Endothelial cell of coronary artery (primary cell): ENCODE measurements around the gene PPL. TPM values are rescaled to one million over a fixed set of nuclear protein-coding genes. Genes with fewer than 3 reads are reported as not detected.

Experiments used
- total RNA-seq: library from RNA; depleted of rRNA; stranded (reverse); fragments of >200 nt; gene quantifications from 2 replicates; pipeline ENCODE4 v1.2.3, GENCODE V29; 2014

The PPL gene, protein sequence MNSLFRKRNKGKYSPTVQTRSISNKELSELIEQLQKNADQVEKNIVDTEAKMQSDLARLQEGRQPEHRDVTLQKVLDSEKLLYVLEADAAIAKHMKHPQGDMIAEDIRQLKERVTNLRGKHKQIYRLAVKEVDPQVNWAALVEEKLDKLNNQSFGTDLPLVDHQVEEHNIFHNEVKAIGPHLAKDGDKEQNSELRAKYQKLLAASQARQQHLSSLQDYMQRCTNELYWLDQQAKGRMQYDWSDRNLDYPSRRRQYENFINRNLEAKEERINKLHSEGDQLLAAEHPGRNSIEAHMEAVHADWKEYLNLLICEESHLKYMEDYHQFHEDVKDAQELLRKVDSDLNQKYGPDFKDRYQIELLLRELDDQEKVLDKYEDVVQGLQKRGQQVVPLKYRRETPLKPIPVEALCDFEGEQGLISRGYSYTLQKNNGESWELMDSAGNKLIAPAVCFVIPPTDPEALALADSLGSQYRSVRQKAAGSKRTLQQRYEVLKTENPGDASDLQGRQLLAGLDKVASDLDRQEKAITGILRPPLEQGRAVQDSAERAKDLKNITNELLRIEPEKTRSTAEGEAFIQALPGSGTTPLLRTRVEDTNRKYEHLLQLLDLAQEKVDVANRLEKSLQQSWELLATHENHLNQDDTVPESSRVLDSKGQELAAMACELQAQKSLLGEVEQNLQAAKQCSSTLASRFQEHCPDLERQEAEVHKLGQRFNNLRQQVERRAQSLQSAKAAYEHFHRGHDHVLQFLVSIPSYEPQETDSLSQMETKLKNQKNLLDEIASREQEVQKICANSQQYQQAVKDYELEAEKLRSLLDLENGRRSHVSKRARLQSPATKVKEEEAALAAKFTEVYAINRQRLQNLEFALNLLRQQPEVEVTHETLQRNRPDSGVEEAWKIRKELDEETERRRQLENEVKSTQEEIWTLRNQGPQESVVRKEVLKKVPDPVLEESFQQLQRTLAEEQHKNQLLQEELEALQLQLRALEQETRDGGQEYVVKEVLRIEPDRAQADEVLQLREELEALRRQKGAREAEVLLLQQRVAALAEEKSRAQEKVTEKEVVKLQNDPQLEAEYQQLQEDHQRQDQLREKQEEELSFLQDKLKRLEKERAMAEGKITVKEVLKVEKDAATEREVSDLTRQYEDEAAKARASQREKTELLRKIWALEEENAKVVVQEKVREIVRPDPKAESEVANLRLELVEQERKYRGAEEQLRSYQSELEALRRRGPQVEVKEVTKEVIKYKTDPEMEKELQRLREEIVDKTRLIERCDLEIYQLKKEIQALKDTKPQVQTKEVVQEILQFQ (N-terminal part only)
- total RNA-seq: 0.18 and 1.0 TPM in 2 replicates

DNA sequence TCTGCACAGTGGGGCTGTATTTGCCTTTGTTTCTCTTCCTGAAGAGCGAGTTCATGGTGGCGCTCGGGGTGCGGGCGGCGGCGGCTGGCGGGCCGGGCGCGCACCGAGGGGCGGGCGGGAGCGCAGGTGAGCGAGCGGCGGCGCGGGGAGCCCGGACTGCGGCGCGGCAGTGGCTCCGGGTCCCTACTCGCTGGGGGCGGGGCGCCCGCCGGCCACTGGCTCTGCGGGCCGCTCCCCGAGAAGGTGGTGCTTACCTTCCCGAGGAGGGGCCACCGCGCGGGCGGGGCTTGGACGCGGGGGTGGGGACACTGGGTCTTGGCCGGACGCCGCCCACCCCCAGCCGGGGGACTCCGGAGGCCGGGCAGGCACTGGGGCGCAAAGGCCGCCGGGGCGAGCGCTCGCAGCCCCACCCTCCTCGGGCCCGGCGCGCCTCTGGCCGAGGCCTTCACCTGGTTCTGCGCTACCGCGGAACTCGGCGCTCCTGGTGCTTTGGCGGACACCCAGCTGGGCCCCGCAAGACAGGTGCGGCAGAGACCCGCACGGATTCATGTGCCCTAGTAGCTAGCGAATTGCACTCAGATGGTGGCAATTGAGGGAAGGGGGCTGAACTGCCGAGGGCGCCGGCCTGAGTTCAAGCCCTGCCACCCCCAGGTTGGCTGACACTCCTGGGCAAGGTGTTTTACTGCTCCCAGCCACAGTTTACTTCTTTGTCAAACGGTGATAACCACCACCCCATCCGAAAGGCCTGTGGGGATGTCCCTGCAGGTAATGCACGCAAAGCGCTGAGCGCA lies at the start of gene PPL:
TSS of gene PPL (minus strand) at position 158 of the 791 bp plus-strand sequence. CDS start at position 55, 103 bp downstream.

DNA sequence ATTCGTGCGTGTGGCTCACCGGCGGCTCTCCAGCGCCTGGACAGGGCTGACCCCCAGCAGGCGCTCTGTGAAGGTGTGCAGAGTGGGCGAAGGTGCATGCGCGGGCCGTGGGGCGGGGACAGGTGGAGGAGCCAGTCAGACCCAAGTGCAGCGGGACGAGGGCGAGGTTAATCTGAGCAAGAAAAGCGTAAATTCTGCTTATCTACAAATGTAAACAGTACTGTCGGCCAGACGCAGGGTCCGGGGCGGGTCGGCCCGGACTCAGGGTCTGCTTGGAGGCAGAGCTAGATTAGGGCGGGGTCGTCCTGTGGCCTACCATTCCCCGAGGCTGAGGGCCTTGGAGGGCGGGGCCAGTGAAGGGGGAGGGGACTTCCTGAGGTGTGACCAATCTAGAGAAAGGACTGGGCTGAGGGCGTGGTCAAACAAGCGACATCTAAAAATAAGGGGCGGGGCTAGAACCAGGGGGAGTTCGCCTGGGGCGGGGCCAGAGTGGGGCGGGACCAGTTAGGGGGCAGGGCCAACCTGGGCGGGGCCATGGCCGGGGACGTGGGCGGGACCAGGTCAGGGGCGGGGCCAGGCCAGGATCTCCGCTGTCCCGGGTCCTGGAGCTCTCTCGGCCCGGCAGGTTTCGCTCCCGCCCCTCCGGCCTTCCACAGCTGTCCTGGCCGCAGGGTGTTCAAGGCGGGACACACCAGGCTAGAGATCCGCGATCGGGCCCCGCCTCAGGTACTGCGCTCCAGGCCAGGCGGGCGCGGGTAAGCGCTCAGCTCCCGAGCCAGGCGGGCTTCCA lies 21.0 kb upstream of the PPL start, which contains the start of gene SEC14L5:
TSS of gene SEC14L5 (plus strand) at position 611 of the 790 bp plus-strand sequence. CDS start 994 bp downstream, outside the sequence.

DNA sequence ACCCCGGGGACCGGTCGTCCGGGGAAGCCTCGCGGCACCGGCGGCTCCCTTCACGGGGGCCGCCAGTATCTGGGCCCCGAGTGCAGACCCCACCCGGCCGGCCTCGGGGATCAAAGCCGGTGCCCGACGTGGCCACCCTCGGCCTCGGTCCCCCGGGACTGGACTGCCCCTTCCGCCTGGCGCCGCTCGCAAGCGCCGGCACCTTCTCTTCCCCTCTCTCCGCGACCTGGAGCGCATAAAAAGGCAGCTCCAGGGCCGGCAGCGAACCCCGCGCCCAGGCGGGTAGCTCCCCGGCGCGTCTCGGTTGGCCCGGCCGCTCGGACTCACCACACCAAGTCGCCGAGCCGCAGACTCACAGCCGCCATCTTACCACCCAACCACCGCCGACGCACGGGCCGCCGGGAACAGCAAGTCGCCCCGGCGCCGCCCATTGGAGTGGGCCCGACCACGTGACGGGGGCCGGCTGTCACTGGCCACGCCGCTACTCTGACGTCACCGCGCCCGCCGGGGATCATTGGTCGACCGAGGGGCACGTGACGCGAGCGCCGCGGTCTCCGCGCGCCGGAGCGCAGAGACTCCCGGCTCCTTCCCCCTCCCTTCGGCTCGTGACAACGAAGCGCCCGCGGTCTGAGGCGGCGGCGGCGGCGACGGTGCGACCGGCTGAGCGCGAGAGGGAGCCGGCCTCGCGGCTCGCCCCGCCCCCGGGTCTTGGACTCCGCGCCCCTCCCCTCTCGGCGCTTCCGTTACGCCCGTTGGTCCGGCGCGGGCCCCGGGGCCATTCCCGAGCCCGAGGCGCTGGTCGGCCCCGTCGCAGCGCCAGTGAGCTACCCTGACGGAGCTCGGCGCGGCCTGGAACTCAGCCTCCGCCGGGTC lies 89.8 kb downstream of the PPL start, which contains the start of the genes GLYR1 and UBN1:
TSS of gene GLYR1 (minus strand) at position 388 of the 873 bp plus-strand sequence. CDS start at position 365, 23 bp downstream.
TSS of gene UBN1 (plus strand) at position 581 of the 873 bp plus-strand sequence. CDS start 5,437 bp downstream, outside the sequence.

Other genes with a start within 250 kb of the PPL start
- 26.0 and 31.7 TPM in 2 replicates for gene NUDT16L1, start 243.6 kb downstream of the PPL start, total RNA-seq
- gene ANKS3, start 202.9 kb downstream of the PPL start, total RNA-seq: 14.8 and 23.0 TPM in 2 replicates
- gene DNAAF8, start 202.6 kb downstream of the PPL start, total RNA-seq: 0.45 and 0.56 TPM in 2 replicates
- gene ZNF500, start 170.0 kb downstream of the PPL start, total RNA-seq: 4.7 and 7.1 TPM in 2 replicates
- not detected in 2 replicates for gene SEPTIN12, start 148.8 kb downstream of the PPL start, total RNA-seq
- not detected in 2 replicates for gene SMIM22, start 141.8 kb downstream of the PPL start, total RNA-seq
- gene ROGDI, start 134.5 kb downstream of the PPL start, total RNA-seq: 10.4 and 10.9 TPM in 2 replicates
- gene GLYR1, start 89.9 kb downstream of the PPL start, total RNA-seq: 49.2 and 56.7 TPM in 2 replicates
- 23.7 and 26.5 TPM in 2 replicates for gene UBN1, start 89.7 kb downstream of the PPL start, total RNA-seq
- gene SEC14L5, start 21.2 kb upstream of the PPL start, total RNA-seq: not detected in 2 replicates
- gene NAGPA, start 96.8 kb upstream of the PPL start, total RNA-seq: 13.9 and 16.6 TPM in 2 replicates
- not detected in 2 replicates for gene C16orf89, start 128.8 kb upstream of the PPL start, total RNA-seq
- 26.4 and 33.3 TPM in 2 replicates for gene ALG1, start 134.7 kb upstream of the PPL start, total RNA-seq
- gene EEF2KMT, start 160.6 kb upstream of the PPL start, total RNA-seq: 10.2 and 10.6 TPM in 2 replicates